Astrocyte of the cerebellum (primary cell): ENCODE results near the gene KRT13.
A peak's percentile ranks its signal among the peaks of the same experiment; 100 is the strongest.

Source experiments
- DNase-seq: peaks from one replicate; pipeline ENCODE4 v3.0.0-alpha.2; 2011; ENCODE audit warnings: low read depth
- H3K4me3 ChIP-seq: 2 replicates; pipeline ENCODE4 v1.5.1; 2011; ENCODE audit warnings: mild to moderate bottlenecking, low read depth, low read length, moderate library complexity
- in situ Hi-C: cut with HindIII; loops from 2 replicates; pipeline ENCODE4 v1.10.0; 2017; ENCODE audit warnings: low sequenced_read_pairs
- TF ChIP-seq, protein P1 (sequence below): IDR thresholded peaks from 2 replicates; pipeline ENCODE4 v1.5.1; 2012; ENCODE audit warnings: low read length, low read depth, moderate library complexity, mild to moderate bottlenecking; ENCODE audit errors: missing control alignments

Gene KRT13

DNA sequence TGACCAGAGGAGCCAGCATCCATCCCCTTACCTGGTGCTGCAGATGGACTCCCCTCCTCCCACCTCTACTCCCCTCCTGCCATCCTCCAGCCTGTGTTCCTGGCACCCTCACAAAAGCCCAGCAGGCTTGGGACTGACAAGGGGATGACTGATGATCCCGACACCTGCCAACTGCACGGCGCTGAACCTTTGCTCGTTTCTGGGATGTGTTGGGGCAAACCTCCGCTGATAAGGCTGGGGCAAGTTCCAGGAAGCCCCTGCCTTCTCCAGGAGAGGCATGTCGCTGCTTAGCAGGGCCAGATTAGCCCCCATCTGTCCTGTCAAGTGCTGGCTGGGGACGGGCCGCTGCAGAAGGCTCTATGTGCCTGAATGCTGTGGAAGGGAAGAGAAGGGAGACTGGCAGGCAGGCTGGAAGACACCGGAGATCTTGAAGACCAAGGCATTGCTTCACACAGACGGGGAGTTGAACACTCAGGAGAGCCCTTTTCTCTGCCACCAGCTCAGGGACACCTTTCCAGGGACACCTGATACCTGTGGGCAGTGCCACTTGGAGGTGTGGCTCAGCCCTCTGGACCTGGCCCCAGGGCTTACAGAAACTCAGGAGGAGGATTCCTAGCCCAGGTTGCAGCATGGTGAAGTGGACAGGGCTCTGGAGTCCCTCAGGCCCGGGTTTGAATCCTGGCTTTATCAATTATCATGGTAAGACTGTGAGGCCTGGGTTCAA, 14.3 kb upstream of the KRT13 start:
- in situ Hi-C loops: no loop called here
- DNase-seq: no peak
- no peak overlapping the region for H3K4me3 ChIP-seq
- TF ChIP-seq, protein P1, sequence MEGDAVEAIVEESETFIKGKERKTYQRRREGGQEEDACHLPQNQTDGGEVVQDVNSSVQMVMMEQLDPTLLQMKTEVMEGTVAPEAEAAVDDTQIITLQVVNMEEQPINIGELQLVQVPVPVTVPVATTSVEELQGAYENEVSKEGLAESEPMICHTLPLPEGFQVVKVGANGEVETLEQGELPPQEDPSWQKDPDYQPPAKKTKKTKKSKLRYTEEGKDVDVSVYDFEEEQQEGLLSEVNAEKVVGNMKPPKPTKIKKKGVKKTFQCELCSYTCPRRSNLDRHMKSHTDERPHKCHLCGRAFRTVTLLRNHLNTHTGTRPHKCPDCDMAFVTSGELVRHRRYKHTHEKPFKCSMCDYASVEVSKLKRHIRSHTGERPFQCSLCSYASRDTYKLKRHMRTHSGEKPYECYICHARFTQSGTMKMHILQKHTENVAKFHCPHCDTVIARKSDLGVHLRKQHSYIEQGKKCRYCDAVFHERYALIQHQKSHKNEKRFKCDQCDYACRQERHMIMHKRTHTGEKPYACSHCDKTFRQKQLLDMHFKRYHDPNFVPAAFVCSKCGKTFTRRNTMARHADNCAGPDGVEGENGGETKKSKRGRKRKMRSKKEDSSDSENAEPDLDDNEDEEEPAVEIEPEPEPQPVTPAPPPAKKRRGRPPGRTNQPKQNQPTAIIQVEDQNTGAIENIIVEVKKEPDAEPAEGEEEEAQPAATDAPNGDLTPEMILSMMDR: no peak

DNA sequence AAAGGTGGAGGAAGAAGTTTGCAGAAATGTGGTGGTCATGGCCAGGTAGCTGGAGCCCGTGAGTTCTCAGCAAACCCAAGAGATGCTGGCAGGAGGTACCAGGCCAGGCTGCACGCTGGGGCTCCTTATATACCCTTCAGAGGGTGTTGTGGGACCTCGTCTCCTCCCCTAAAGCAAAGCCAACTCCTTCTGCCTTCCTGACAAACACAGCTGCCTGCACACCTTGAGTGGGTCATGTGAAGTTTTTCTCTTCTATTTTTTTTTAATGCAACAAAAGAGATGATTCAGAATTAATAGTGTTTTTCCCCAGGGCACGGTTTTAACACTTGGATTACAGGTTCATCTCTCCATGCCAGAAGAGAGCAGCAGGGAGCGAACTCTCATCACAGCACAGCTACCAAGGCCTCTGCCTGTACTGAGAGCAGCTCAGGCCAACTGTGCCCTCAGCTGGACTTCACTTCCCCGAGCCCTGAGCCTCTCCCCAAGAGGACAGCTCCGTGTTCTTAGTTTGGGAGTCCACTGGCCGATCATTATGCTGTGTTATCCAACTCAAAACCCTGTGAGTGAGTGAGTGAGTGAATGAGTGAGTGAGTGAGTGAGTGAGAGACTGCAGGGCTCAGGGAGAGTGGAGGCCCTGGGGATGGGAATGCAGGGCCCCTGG, 13.5 kb upstream of the KRT13 start, which contains the start of gene KRT15:
Gene KRT15 (minus strand): TSS at position 102 of the 661 bp plus-strand sequence. CDS start 63 bp downstream, at position 39.
- H3K4me3 ChIP-seq: no peak within 1 kb of the TSS
- in situ Hi-C loops: no loop called here
- TF ChIP-seq, protein P1: peak; percentile 2
- DNase-seq: no peak

DNA sequence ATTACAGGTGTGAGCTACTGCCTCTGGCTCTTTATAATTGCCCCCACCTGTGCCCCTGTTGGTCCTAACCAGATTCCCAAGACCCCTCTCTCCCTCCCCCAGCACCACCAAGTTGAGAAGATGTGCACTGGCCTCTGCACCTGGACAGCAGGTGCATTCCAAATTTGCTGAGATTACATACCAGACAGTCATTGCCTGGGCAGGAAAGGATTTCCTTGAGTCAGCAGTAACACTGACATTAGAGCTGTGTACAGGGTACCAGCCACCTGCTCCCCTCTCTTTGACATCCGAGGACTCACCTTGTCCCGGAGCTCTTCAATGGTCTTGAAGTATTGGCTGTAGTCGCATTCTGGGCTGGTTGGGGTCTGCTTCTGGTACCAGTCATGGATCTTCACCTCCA, 12.6 kb upstream of the KRT13 start:
- H3K4me3 ChIP-seq: no peak overlapping the region
- DNase-seq: no peak
- in situ Hi-C loops: no loop called here
- TF ChIP-seq, protein P1: no peak

DNA sequence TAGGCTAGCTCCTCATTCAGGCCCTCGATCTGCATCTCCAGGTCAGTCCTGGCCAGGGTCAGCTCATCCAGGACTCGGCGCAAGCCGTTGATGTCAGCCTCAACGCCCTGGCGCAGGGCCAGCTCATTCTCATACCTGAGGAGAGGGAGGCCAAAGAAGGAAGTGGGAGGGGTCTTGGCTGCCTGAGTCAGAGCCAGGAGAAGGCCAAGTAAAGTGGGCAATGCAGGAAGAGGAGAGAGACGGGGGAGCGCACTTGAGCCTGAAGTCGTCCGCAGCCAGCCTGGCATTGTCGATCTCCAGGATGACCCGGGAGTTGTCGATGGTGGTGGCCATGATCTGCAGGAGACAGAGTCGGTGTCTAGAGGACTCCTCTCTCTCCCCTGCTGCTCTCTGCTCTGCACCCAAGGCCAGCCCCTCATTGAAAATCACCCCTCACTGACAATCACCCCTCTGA, 11.4 kb upstream of the KRT13 start:
- in situ Hi-C loops: no loop called here
- DNase-seq: no peak
- H3K4me3 ChIP-seq: no peak overlapping the region
- TF ChIP-seq, protein P1: no peak

DNA sequence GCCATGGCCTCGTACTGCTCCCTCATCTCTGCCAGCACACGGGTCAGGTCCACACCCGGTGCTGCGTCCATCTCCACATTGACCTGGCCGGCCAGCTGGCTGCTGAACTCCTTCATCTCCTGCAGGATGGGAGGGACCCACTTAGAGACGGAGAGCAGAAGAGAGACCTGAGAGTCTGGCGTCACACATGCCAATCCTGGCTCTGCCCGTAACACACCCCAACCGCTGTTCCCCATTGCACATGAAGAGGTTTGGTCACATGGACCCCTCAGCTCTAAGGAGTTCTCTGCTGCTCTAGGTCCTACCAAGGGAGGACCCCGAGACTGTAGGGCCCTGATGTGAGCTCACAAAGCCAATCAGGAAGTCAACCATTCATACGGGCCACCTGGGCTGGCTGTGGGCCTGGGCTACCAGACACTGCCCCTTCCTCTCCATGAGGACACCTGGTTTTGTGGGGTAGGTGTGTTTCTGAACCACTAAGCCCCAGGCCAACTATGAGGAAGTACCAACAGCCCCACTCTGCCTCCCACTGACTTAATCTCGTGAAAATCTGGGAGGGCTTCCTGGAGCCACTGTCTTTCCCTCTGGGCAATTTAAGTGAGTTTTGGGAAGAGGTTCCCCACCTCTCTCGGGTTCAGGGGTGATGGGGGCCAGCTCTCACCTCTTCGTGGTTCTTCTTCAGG, 10.9 kb upstream of the KRT13 start:
- in situ Hi-C loops: no loop called here

DNA sequence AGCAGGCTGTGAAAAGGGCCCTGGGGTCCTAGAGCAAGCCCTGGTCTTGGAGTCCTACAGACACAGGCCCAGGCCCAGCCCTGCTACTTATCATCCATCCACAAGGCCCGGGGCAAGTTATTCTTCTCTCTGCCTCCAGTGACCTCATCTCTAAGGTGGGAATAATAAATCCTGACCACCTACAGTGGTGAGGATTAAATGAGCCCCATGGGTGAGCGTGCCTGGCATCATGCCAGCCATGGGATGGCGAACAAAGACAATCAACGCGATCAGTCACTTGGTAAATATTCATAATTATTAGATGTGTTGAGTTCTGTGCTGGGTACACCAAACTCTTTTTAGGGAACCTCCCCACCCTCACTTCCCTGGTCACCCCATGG, 7.7 kb upstream of the KRT13 start:
- TF ChIP-seq, protein P1: no peak
- DNase-seq: no peak
- in situ Hi-C loops: no loop called here
- H3K4me3 ChIP-seq: no peak overlapping the region

More for the DNA sequence above, 10.9 kb upstream of the KRT13 start:
- DNase-seq: no peak
- no peak overlapping the region for H3K4me3 ChIP-seq
- TF ChIP-seq, protein P1: no peak
